GM23248 (cell line): ENCODE measurements around the gene CENPQ. TPM values are rescaled to one million over a fixed set of nuclear protein-coding genes. Genes with fewer than 3 reads are reported as not detected.

Experiments used
- DNase-seq: peaks from one replicate; pipeline ENCODE4 v3.0.0-alpha.2; 2015
- H2AFZ ChIP-seq: fragments of 200-600 bp; sonication (generic); 2 replicates; pipeline ENCODE4 v1.6.1; 2016; ENCODE audit warnings: antibody characterized with exemption
- H3F3A ChIP-seq: fragments of 200-600 bp; sonication (generic); 2 replicates; pipeline ENCODE4 v1.6.1; 2016; ENCODE audit warnings: mild to moderate bottlenecking, antibody characterized with exemption, mixed run types; ENCODE audit not compliant: insufficient read depth
- H3K27ac ChIP-seq: fragments of 200-600 bp; sonication (generic); 2 replicates; pipeline ENCODE4 v1.5.1; 2016; ENCODE audit warnings: mild to moderate bottlenecking
- H3K27me3 ChIP-seq: fragments of 200-600 bp; sonication (generic); replicated peaks from 2 replicates; pipeline ENCODE4 v1.6.1; 2016; ENCODE audit warnings: mild to moderate bottlenecking; ENCODE audit not compliant: insufficient read depth
- H3K36me3 ChIP-seq: fragments of 200-600 bp; sonication (generic); 2 replicates; pipeline ENCODE4 v1.6.1; 2016; ENCODE audit warnings: low read depth, mild to moderate bottlenecking
- H3K4me1 ChIP-seq: fragments of 200-600 bp; sonication (generic); 2 replicates; pipeline ENCODE4 v1.6.1; 2016; ENCODE audit warnings: mild to moderate bottlenecking; ENCODE audit not compliant: insufficient read depth
- H3K4me2 ChIP-seq: fragments of 200-600 bp; sonication (generic); one replicate; pipeline ENCODE4 v1.6.1; 2016; ENCODE audit warnings: mild to moderate bottlenecking; ENCODE audit not compliant: unreplicated experiment
- H3K4me3 ChIP-seq: fragments of 200-600 bp; sonication (generic); 2 replicates; pipeline ENCODE4 v1.5.1; 2016; ENCODE audit warnings: mild to moderate bottlenecking
- H3K79me2 ChIP-seq: fragments of 200-600 bp; sonication (generic); 2 replicates; pipeline ENCODE4 v1.6.1; 2016; ENCODE audit warnings: mild to moderate bottlenecking; ENCODE audit not compliant: insufficient read depth
- H3K9ac ChIP-seq: fragments of 200-600 bp; sonication (generic); 2 replicates; pipeline ENCODE4 v1.6.1; 2016; ENCODE audit warnings: mild to moderate bottlenecking
- H3K9me2 ChIP-seq: fragments of 200-600 bp; sonication (generic); 2 replicates; pipeline ENCODE4 v1.6.1; 2016; ENCODE audit warnings: mixed run types, mild to moderate bottlenecking, moderate library complexity; ENCODE audit not compliant: insufficient read depth
- H3K9me3 ChIP-seq: fragments of 200-600 bp; sonication (generic); one replicate; pipeline ENCODE4 v1.6.1; 2017; ENCODE audit warnings: low read depth
- H4K20me1 ChIP-seq: fragments of 200-600 bp; sonication (generic); 2 replicates; pipeline ENCODE4 v1.6.0; 2016; ENCODE audit not compliant: insufficient read depth
- EZH2 ChIP-seq: fragments of 200-600 bp; sonication (generic); IDR thresholded peaks from 2 replicates; pipeline ENCODE4 v1.6.1; 2018; ENCODE audit warnings: antibody characterized with exemption, mild to moderate bottlenecking; ENCODE audit not compliant: insufficient read depth, poor library complexity, severe bottlenecking
- EZH2phosphoT487 ChIP-seq: fragments of 200-600 bp; sonication (generic); IDR thresholded peaks from 2 replicates; pipeline ENCODE4 v1.6.1; 2018; ENCODE audit warnings: antibody characterized with exemption, moderate library complexity, mild to moderate bottlenecking, low read depth; ENCODE audit not compliant: insufficient read depth
- WGBS, 2 experiments: methylation state at CpG; one replicate each; pipeline ENCODE4 v1.1.6; 2015 to 2017; ENCODE audit warnings: low lambda C conversion rate in 2 of 2, low coverage in 1 of 2; ENCODE audit errors: missing lambda C conversion rate in 2 of 2; 5-methylcytosine and 5-hydroxymethylcytosine counted together
- in situ Hi-C: fragments of 300-500 bp; cut with MboI; formaldehyde crosslinking; loops from 2 replicates; pipeline ENCODE4 v1.15.0; 2020
- polyA plus RNA-seq: library from polyadenylated mRNA; unstranded; fragments of >200 nt; fragmentation: Nextera tagmentation; extraction: Ambion mirVana; gene quantifications from 2 replicates; pipeline ENCODE4 v1.2.1, GENCODE V29; 2016
- total RNA-seq: library from RNA; depleted of rRNA; stranded (reverse); fragments of >200 nt; shearing (Covaris generic); gene quantifications from 2 replicates; pipeline ENCODE4 v1.2.3, GENCODE V29; 2014

CENPQ gene
- total and polyA plus RNA-seq, 2 experiments from 2014 or later, result 8.9 to 10.8 TPM

- H3K9ac ChIP-seq, result no peak overlapping the region
- no peak overlapping the region for H3K27ac ChIP-seq
- no peaks in the 10 kb centered on the region; the same call in 1 of the 2 replicates for H3K27me3 ChIP-seq
- 37 to 38% methylated on average over 5 of the region's 5 CpGs for WGBS, 2 experiments
- no peaks in the 10 kb centered on the region for H3F3A ChIP-seq
- H3K9me2 ChIP-seq, result no peaks in the 10 kb centered on the region
- no peaks in the 10 kb centered on the region for H3K4me1 ChIP-seq
- no peak overlapping the region for H2AFZ ChIP-seq
- H3K36me3 ChIP-seq, result no peaks in the 10 kb centered on the region
- in situ Hi-C loops, result no loop called here
- H3K79me2 ChIP-seq, result no peaks in the 10 kb centered on the region
- no peak overlapping the region for H3K4me3 ChIP-seq
- no peaks in the 10 kb centered on the region for H4K20me1 ChIP-seq
- DNase-seq, result no peak
- H3K4me2 ChIP-seq, result no peak overlapping the region
- TF ChIP-seq EZH2 (no peak), EZH2phosphoT487 (no peak)
- no peaks in the 10 kb centered on the region for H3K9me3 ChIP-seq
Measured at GRCh38 chr6:49506569-49507111, 43.5 kb downstream of the CENPQ start.

GRCh38 chr6:49509342-49509741 lies 46.2 kb downstream of the CENPQ start:
- no peaks in the 10 kb centered on the region for H3F3A ChIP-seq
- TF ChIP-seq EZH2 (no peak), EZH2phosphoT487 (no peak)
- H4K20me1 ChIP-seq, result no peaks in the 10 kb centered on the region
- no peak overlapping the region for H2AFZ ChIP-seq
- in situ Hi-C loops, result no loop called here
- H3K27me3 ChIP-seq, result no peaks in the 10 kb centered on the region; the same call in 1 of the 2 replicates
- no peaks in the 10 kb centered on the region for H3K79me2 ChIP-seq
- H3K9me3 ChIP-seq, result no peaks in the 10 kb centered on the region
- no peak overlapping the region for H3K9ac ChIP-seq
- no peak overlapping the region for H3K4me2 ChIP-seq
- H3K4me3 ChIP-seq, result no peak overlapping the region
- H3K4me1 ChIP-seq, result no peaks in the 10 kb centered on the region
- H3K36me3 ChIP-seq, result no peaks in the 10 kb centered on the region
- no peaks in the 10 kb centered on the region for H3K9me2 ChIP-seq
- 23% methylated on average over 3 of the region's 3 CpGs for WGBS, 2 experiments
- no peak overlapping the region for H3K27ac ChIP-seq
- no peak for DNase-seq

GRCh38 chr6:49513153-49513989 lies 50.2 kb downstream of the CENPQ start:
- in situ Hi-C loops, result no loop called here
- 7 to 13% methylated on average over 2 of the region's 2 CpGs for WGBS, 2 experiments

GRCh38 chr6:49514571-49515484 lies 51.7 kb downstream of the CENPQ start:
- no peak overlapping the region for H3K4me3 ChIP-seq
- no peaks in the 10 kb centered on the region for H3K9me3 ChIP-seq
- H3K27me3 ChIP-seq, result no peaks in the 10 kb centered on the region
- no peaks in the 10 kb centered on the region for H3K79me2 ChIP-seq
- H3K9me2 ChIP-seq, result no peaks in the 10 kb centered on the region
- H3K27ac ChIP-seq, result no peak overlapping the region
- H3F3A ChIP-seq, result no peaks in the 10 kb centered on the region
- no peak overlapping the region for H3K9ac ChIP-seq
- no peak for DNase-seq
- H2AFZ ChIP-seq, result no peak overlapping the region
- 61 to 62% methylated on average over 8 of the region's 8 CpGs for WGBS, 2 experiments
- TF ChIP-seq EZH2 (no peak), EZH2phosphoT487 (no peak)
- no peaks in the 10 kb centered on the region for H4K20me1 ChIP-seq
- H3K4me1 ChIP-seq, result no peaks in the 10 kb centered on the region
- no peak overlapping the region for H3K4me2 ChIP-seq
- in situ Hi-C loops, result no loop called here
- H3K36me3 ChIP-seq, result no peaks in the 10 kb centered on the region

More at GRCh38 chr6:49513153-49513989, 50.2 kb downstream of the CENPQ start:
- no peaks in the 10 kb centered on the region for H3K9me3 ChIP-seq
- H3K9me2 ChIP-seq, result no peaks in the 10 kb centered on the region
- H3F3A ChIP-seq, result no peaks in the 10 kb centered on the region
- H3K27ac ChIP-seq, result no peak overlapping the region
- TF ChIP-seq EZH2, result no peak
- TF ChIP-seq EZH2phosphoT487, result no peak
- no peak overlapping the region for H3K4me2 ChIP-seq
- H3K4me3 ChIP-seq, result no peak overlapping the region
- H4K20me1 ChIP-seq, result no peaks in the 10 kb centered on the region
- no peak overlapping the region for H2AFZ ChIP-seq
- no peaks in the 10 kb centered on the region for H3K4me1 ChIP-seq
- no peaks in the 10 kb centered on the region; the same call in 1 of the 2 replicates for H3K27me3 ChIP-seq
- no peak overlapping the region for H3K9ac ChIP-seq
- DNase-seq, result no peak
- no peaks in the 10 kb centered on the region for H3K36me3 ChIP-seq
- no peaks in the 10 kb centered on the region for H3K79me2 ChIP-seq
